ENCODE results near the gene MAD2L1BP. TPM values are rescaled to one million over a fixed set of nuclear protein-coding genes. Genes with fewer than 3 reads are reported as not detected.
A peak's percentile ranks its signal among the peaks of the same experiment; 100 is the strongest.

The MAD2L1BP gene
- total and polyA plus RNA-seq, 2 of the 13 experiments (the other 11 are each of a cell fraction or from before 2014, with no cell fraction given): 54.2 to 55.5 TPM

DNA sequence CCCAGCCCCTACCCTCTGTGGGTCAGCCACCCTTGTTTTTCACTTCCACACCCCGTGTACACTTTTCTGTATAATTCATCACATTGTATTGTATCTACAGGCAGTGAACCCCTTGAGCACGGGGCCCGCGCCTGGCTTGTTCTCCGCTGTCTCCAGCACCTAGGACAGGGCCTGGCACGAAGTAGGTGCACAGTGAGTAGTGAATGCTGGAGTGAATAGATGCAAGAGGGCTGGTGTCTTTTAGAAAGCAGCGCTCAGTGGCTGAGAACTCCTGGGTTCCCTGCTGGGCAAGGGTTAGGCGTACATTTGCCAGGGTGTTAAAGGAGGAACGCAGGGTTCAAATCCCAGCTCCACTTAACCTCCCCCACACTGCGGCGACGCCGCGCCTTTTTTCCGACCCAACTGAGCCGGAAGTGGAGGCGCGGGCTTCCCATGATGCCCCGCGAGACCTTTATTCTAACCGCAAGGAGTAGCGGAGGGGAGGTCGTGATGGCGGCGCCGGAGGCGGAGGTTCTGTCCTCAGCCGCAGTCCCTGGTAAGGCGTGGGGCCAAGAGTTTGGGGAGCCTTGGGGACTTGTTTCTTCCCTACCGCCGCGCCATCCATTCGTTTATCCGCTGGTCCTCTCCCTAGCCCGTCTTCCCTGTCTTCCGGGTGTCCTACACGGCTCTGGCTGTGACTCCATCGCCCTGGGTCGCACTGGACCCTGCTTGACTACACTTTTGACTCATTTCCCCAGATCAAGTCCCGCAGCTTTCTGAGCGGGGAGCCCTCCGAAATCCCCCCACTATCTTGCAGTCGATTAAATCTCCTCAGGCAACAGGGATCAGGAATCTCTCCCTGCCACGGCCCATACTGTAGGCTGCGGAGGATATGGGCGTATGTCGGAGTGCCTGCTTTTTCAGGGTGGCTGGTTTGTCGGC is at the start of gene MAD2L1BP (continued):
- TF ChIP-seq, protein P1, sequence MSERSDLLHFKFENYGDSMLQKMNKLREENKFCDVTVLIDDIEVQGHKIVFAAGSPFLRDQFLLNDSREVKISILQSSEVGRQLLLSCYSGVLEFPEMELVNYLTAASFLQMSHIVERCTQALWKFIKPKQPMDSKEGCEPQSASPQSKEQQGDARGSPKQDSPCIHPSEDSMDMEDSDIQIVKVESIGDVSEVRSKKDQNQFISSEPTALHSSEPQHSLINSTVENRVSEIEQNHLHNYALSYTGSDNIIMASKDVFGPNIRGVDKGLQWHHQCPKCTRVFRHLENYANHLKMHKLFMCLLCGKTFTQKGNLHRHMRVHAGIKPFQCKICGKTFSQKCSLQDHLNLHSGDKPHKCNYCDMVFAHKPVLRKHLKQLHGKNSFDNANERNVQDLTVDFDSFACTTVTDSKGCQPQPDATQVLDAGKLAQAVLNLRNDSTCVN (CRISPR knock-in tag; IDR thresholded peaks at IDR 0.05; ENCODE audit: borderline replicate concordance): peak; percentile 69; the same call in 1 of the 2 replicates
- TF ChIP-seq CBX1 (IDR thresholded peaks at IDR 0.05; ENCODE audit: low read depth) (peak; percentile 89), YEATS2 (CRISPR knock-in tag; IDR thresholded peaks at IDR 0.05; ENCODE audit: borderline replicate concordance) (peak; percentile 90), KLF15 (CRISPR knock-in tag; IDR thresholded peaks at IDR 0.05; ENCODE audit: borderline replicate concordance) (no peak), ARID5B (CRISPR knock-in tag; IDR thresholded peaks at IDR 0.05) (peak; percentile 52), ZNF232 (CRISPR knock-in tag; IDR thresholded peaks at IDR 0.05; ENCODE audit: borderline replicate concordance) (no peak; the same call in 1 of the 2 replicates), SP5 (CRISPR knock-in tag; IDR thresholded peaks at IDR 0.05; ENCODE audit: borderline replicate concordance, low read depth) (peak; percentile 36; the same call in 1 of the 2 replicates), SKI (IDR thresholded peaks at IDR 0.05; ENCODE audit: partially characterized antibody) (no peak), ZNF446 (CRISPR knock-in tag; IDR thresholded peaks at IDR 0.05) (peak; percentile 60; the same call in 1 of the 2 replicates), ZBTB46 (CRISPR knock-in tag; IDR thresholded peaks at IDR 0.05; ENCODE audit: borderline replicate concordance) (no peak), ZNF703 (CRISPR knock-in tag; IDR thresholded peaks at IDR 0.05; ENCODE audit: borderline replicate concordance) (no peak; the same call in 1 of the 2 replicates), ISL2 (CRISPR knock-in tag; IDR thresholded peaks at IDR 0.05) (peak; percentile 69; the same call in 1 of the 2 replicates), WIZ (CRISPR knock-in tag; IDR thresholded peaks at IDR 0.05) (peak; percentile 90), POLR2AphosphoS5 (IDR thresholded peaks at IDR 0.05; ENCODE audit: low read depth, low read length) (peak; percentile 100), ZMYM2 (CRISPR knock-in tag; IDR thresholded peaks at IDR 0.05) (no peak; the same call in 1 of the 2 replicates), TBX3 (IDR thresholded peaks at IDR 0.05; ENCODE audit: borderline replicate concordance) (no peak), RBM22 (optimal IDR thresholded peaks at IDR 0.05; ENCODE audit: low read length) (peak; percentile 60), RAD51 (IDR thresholded peaks at IDR 0.05; ENCODE audit: borderline replicate concordance) (no peak), NFRKB (IDR thresholded peaks at IDR 0.05) (no peak), ZNF180 (CRISPR knock-in tag; IDR thresholded peaks at IDR 0.05; ENCODE audit: borderline replicate concordance, low read depth) (no peak), ZNF331 (CRISPR knock-in tag; IDR thresholded peaks at IDR 0.05) (peak; percentile 69; the same call in 1 of the 2 replicates)
- TF ChIP-seq, protein P2, sequence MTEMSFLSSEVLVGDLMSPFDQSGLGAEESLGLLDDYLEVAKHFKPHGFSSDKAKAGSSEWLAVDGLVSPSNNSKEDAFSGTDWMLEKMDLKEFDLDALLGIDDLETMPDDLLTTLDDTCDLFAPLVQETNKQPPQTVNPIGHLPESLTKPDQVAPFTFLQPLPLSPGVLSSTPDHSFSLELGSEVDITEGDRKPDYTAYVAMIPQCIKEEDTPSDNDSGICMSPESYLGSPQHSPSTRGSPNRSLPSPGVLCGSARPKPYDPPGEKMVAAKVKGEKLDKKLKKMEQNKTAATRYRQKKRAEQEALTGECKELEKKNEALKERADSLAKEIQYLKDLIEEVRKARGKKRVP (CRISPR knock-in tag; IDR thresholded peaks at IDR 0.05): peak in 1 of 2 experiments; percentile 15; a peak in 1 of 4 replicates
